Kidney epithelial cell (primary cell): Measurements from ENCODE around the gene RESP18. TPM values are rescaled to one million over a fixed set of nuclear protein-coding genes. Genes with fewer than 3 reads are reported as not detected.

Experiments
- DNase-seq: peaks from one replicate; pipeline ENCODE4 v3.0.0-alpha.2; 2010; ENCODE audit warnings: low read depth
- H3K27me3 ChIP-seq: 2 replicates; pipeline ENCODE4 v1.6.0; 2011; ENCODE audit warnings: low read length; ENCODE audit not compliant: control insufficient read depth, insufficient read depth
- H3K36me3 ChIP-seq: 2 replicates; pipeline ENCODE4 v1.5.1; 2011; ENCODE audit warnings: low read length; ENCODE audit not compliant: control insufficient read depth, insufficient read depth
- H3K4me3 ChIP-seq: 2 replicates; pipeline ENCODE4 v1.5.1; 2011; ENCODE audit warnings: low read depth, mild to moderate bottlenecking, control low read depth, low read length
- CTCF ChIP-seq: IDR thresholded peaks from 2 replicates; pipeline ENCODE4 v1.5.1; 2011; ENCODE audit warnings: mild to moderate bottlenecking, moderate library complexity, low read length, control low read depth, inconsistent platforms; ENCODE audit not compliant: insufficient read depth, poor library complexity, severe bottlenecking
- total RNA-seq: library from RNA; depleted of rRNA; stranded (reverse); fragments of >200 nt; gene quantifications from 2 replicates; pipeline ENCODE4 v1.2.3, GENCODE V29; 2015

RESP18 gene
- total RNA-seq, 1 donor from 2014 or later = not detected

GRCh38 chr2:219279916-219280516 is 52.5 kb downstream of the RESP18 start:
- Histone ChIP-seq H3K27me3 (no peaks in the 10 kb centered on the region), H3K36me3 (no peaks in the 10 kb centered on the region), H3K4me3 (peak overlapping the region; percentile 63)
- no peak for TF ChIP-seq CTCF
- no peak for DNase-seq

GRCh38 chr2:219279151-219279915 is 53.2 kb downstream of the RESP18 start, which contains the start of gene DNAJB2:
Gene DNAJB2, plus strand, starts transcription at chr2:219279366. Its CDS starts 468 bp downstream, at chr2:219279834.
- Histone ChIP-seq H3K36me3 (no peaks in the 10 kb centered on the region), H3K27me3 (no peaks in the 10 kb centered on the region), H3K4me3 (peak within 1 kb of the TSS; percentile 63)
- DNase-seq = peak; percentile 97
- TF ChIP-seq CTCF = peak; percentile 19

DNA sequence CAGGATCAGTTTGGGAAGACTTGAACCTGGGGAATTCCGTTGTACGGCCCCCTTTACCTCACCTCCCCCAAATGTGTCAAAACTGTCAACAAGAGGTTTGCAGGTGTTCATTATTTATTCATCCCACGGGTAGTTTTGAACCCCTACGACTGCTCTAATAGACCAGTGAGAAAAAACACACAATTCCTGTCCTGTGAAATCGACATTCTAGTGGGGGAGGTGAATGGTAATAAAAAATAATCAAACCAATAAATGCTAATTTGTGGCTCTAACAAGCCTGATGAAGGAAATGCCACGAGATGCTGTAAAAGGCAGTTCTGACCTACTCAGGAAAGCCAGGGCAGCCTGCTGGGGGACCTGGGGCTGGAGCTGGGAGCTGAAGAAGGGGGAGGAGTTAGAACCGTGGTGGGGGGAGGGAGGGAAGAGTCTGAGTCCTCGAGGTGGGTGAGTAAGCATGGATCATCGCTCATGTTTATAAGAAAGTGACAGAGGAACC is 53.8 kb downstream of the RESP18 start:
- Histone ChIP-seq H3K36me3 (no peaks in the 10 kb centered on the region), H3K4me3 (no peak overlapping the region), H3K27me3 (no peaks in the 10 kb centered on the region)
- TF ChIP-seq CTCF = no peak
- no peak for DNase-seq

DNA sequence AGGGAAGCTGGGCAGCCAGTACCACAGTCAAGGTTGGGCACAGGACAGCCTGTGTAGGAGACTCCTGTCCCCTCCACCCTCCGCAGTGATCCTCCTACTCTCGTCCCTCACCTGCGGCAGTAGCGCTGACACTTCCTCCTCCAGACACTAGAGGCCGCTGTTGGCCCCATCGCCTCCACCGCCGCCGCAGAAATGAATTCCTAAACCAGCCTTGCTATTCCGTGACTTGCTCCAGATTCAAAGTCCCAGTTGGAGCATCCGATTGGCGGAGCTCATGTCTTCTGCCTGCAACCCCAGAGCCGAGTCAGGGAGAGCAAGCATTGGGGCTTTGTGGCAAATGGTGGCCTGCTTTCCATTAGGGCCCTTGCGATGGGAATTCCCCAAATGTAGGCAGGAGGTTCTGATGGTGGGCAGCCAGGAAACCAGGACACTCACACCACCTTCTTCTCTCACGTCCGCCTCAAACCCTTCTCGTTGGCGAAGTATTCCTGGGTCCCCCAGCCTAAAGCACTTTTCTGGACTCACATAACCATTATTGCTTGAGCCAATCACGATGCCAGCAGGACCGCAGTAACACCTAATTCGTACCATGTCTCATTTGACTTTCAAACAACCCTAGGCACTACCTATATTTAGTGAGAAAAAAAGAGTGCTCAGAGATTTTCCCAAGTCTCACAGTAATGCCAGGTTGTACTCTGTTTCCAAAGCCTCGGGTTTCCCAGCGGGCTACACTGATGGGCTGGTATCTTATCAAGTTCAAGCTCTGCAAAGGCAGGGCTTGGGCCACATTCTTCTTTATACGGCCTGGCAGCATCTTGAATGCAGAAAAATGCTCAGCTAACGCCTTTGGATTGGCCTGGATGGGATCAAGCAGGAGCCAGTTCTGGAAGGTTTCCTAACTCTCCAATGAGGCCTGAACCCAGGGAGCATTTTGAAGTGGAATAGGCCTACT is 54.6 kb downstream of the RESP18 start:
- Histone ChIP-seq H3K27me3 (no peaks in the 10 kb centered on the region), H3K36me3 (no peaks in the 10 kb centered on the region), H3K4me3 (no peak overlapping the region)
- no peak for DNase-seq
- peak; percentile 95 for TF ChIP-seq CTCF

Other genes with a start within 250 kb of the RESP18 start
- 16.1 and 19.1 TPM in 2 replicates for gene NHEJ1, start 171.9 kb downstream of the RESP18 start, total RNA-seq
- gene SLC23A3, start 162.7 kb downstream of the RESP18 start, total RNA-seq = 0.84 and 1.2 TPM in 2 replicates
- 54.2 and 55.3 TPM in 2 replicates for gene CNPPD1, start 155.8 kb downstream of the RESP18 start, total RNA-seq
- 95.2 and 111 TPM in 2 replicates for gene RETREG2, start 154.5 kb downstream of the RESP18 start, total RNA-seq
- gene ZFAND2B, start 126.0 kb downstream of the RESP18 start, total RNA-seq = 44.3 and 48.2 TPM in 2 replicates
- gene ABCB6, start 113.8 kb downstream of the RESP18 start, total RNA-seq = 5.8 and 7.3 TPM in 2 replicates
- gene ATG9A, start 103.1 kb downstream of the RESP18 start, total RNA-seq = 46.1 and 58.0 TPM in 2 replicates
- 43.5 and 52.3 TPM in 2 replicates for gene ANKZF1, start 102.9 kb downstream of the RESP18 start, total RNA-seq
- 11.6 and 19.8 TPM in 2 replicates for gene GLB1L, start 87.3 kb downstream of the RESP18 start, total RNA-seq
- gene STK16, start 87.3 kb downstream of the RESP18 start, total RNA-seq = 17.7 and 30.0 TPM in 2 replicates
- not detected in 2 replicates for gene TUBA4B, start 79.5 kb downstream of the RESP18 start, total RNA-seq
- 78.7 and 116 TPM in 2 replicates for gene TUBA4A, start 78.8 kb downstream of the RESP18 start, total RNA-seq
- 60.9 and 62.6 TPM in 2 replicates for gene DNAJB2, start 53.4 kb downstream of the RESP18 start, total RNA-seq
- gene PTPRN, start 23.3 kb downstream of the RESP18 start, total RNA-seq = 2.5 and 3.8 TPM in 2 replicates
- 50.2 and 62.7 TPM in 2 replicates for gene DNPEP, start 55.2 kb upstream of the RESP18 start, total RNA-seq
- gene DES, start 85.6 kb upstream of the RESP18 start, total RNA-seq = 0.55 and 0.79 TPM in 2 replicates
- 6.5 and 9.9 TPM in 2 replicates for gene SPEG, start 102.1 kb upstream of the RESP18 start, total RNA-seq
- 34.1 and 45.0 TPM in 2 replicates for gene GMPPA, start 166.1 kb upstream of the RESP18 start, total RNA-seq
- not detected in 2 replicates for gene ASIC4, start 181.7 kb upstream of the RESP18 start, total RNA-seq
- gene CHPF, start 211.1 kb upstream of the RESP18 start, total RNA-seq = 285 and 333 TPM in 2 replicates
- 7.1 and 7.6 TPM in 2 replicates for gene TMEM198, start 211.3 kb upstream of the RESP18 start, total RNA-seq
- 39.8 and 41.0 TPM in 2 replicates for gene OBSL1, start 238.8 kb upstream of the RESP18 start, total RNA-seq
- not detected in 2 replicates for gene INHA, start 239.6 kb upstream of the RESP18 start, total RNA-seq